Astrocyte (in vitro differentiated cells and primary cell): ENCODE data around the gene FAM53B. TPM values are rescaled to one million over a fixed set of nuclear protein-coding genes. Genes with fewer than 3 reads are reported as not detected.
"Not testable (repeated sequence)": the region's sequence is repeated elsewhere in the genome, so short reads cannot be mapped to it uniquely, and the experiment has no call there.

ENCODE experiments used
- DNase-seq: peaks from one replicate; pipeline ENCODE4 v3.0.0-alpha.2; 2010; ENCODE audit warnings: low read depth
- FAIRE-seq: peaks from 2 replicates; lab custom pipeline; 2011; peaks lifted over from hg19 to GRCh38; lab: Jason Lieb, UNC
- H2AFZ ChIP-seq: 2 replicates; pipeline ENCODE4 v1.6.0; 2012; ENCODE audit warnings: low read depth, low read length, inconsistent platforms
- H3K27ac ChIP-seq: 2 replicates; pipeline ENCODE4 v1.5.1; 2011; ENCODE audit warnings: low read depth, low read length, inconsistent platforms
- H3K27me3 ChIP-seq: 2 replicates; pipeline ENCODE4 v1.6.0; 2011; ENCODE audit warnings: low read length, inconsistent platforms; ENCODE audit not compliant: insufficient read depth
- H3K36me3 ChIP-seq: 2 replicates; pipeline ENCODE4 v1.5.1; 2011; ENCODE audit warnings: low read length, inconsistent platforms; ENCODE audit not compliant: insufficient read depth
- H3K4me1 ChIP-seq: 2 replicates; pipeline ENCODE4 v1.5.1; 2011; ENCODE audit warnings: low read length, inconsistent platforms; ENCODE audit not compliant: insufficient read depth
- H3K4me2 ChIP-seq: 2 replicates; pipeline ENCODE4 v1.6.0; 2012; ENCODE audit warnings: low read length, inconsistent platforms
- H3K4me3 ChIP-seq: 2 replicates; pipeline ENCODE4 v1.5.1; 2011; ENCODE audit warnings: low read depth, mild to moderate bottlenecking, low read length, inconsistent platforms; ENCODE audit not compliant: insufficient read depth
- H3K79me2 ChIP-seq: 2 replicates; pipeline ENCODE4 v1.6.0; 2012; ENCODE audit warnings: mild to moderate bottlenecking, low read length, inconsistent platforms; ENCODE audit not compliant: insufficient read depth
- H3K9ac ChIP-seq: 2 replicates; pipeline ENCODE4 v1.6.0; 2012; ENCODE audit warnings: mild to moderate bottlenecking, low read length, inconsistent platforms
- H3K9me3 ChIP-seq: 2 replicates; pipeline ENCODE4 v1.5.1; 2012; ENCODE audit warnings: low read depth, mild to moderate bottlenecking, low read length, inconsistent platforms; ENCODE audit not compliant: insufficient read depth
- H4K20me1 ChIP-seq: 2 replicates; pipeline ENCODE4 v1.6.0; 2012; ENCODE audit warnings: low read length, inconsistent platforms; ENCODE audit not compliant: insufficient read depth
- H3K27ac Mint-ChIP-seq: one replicate; pipeline ENCODE4 v1.8.0; 2021; ENCODE audit warnings: mild to moderate bottlenecking, mixed read lengths; ENCODE audit not compliant: unreplicated experiment
- H3K27me3 Mint-ChIP-seq: one replicate; pipeline ENCODE4 v1.8.0; 2021; ENCODE audit warnings: low read depth, mixed read lengths; ENCODE audit not compliant: unreplicated experiment
- H3K36me3 Mint-ChIP-seq: one replicate; pipeline ENCODE4 v1.8.0; 2021; ENCODE audit warnings: low read depth, mixed read lengths; ENCODE audit not compliant: unreplicated experiment
- H3K4me1 Mint-ChIP-seq: one replicate; pipeline ENCODE4 v1.8.0; 2021; ENCODE audit warnings: low read depth, mixed read lengths; ENCODE audit not compliant: unreplicated experiment
- H3K4me3 Mint-ChIP-seq: one replicate; pipeline ENCODE4 v1.8.0; 2021; ENCODE audit warnings: mild to moderate bottlenecking, moderate library complexity, mixed read lengths; ENCODE audit not compliant: unreplicated experiment
- H3K9me3 Mint-ChIP-seq: one replicate; pipeline ENCODE4 v1.8.0; 2021; ENCODE audit warnings: mild to moderate bottlenecking, mixed read lengths; ENCODE audit not compliant: unreplicated experiment
- EZH2 ChIP-seq: IDR thresholded peaks from 2 replicates; pipeline ENCODE4 v1.6.1; 2012; ENCODE audit warnings: mild to moderate bottlenecking, low read length, inconsistent platforms; ENCODE audit not compliant: insufficient read depth
- total RNA-seq: library from RNA; stranded (reverse); gene quantifications from 2 replicates; pipeline ENCODE4 v1.2.1, GENCODE V29; 2021
- TF ChIP-seq, protein P1 (sequence below): IDR thresholded peaks from 2 replicates; pipeline ENCODE4 v1.5.1; 2011; ENCODE audit warnings: low read depth, mild to moderate bottlenecking, inconsistent platforms, low read length, moderate library complexity; ENCODE audit not compliant: insufficient read depth

FAM53B gene
- total RNA-seq, 1 donor from 2014 or later = 12.9 TPM

DNA sequence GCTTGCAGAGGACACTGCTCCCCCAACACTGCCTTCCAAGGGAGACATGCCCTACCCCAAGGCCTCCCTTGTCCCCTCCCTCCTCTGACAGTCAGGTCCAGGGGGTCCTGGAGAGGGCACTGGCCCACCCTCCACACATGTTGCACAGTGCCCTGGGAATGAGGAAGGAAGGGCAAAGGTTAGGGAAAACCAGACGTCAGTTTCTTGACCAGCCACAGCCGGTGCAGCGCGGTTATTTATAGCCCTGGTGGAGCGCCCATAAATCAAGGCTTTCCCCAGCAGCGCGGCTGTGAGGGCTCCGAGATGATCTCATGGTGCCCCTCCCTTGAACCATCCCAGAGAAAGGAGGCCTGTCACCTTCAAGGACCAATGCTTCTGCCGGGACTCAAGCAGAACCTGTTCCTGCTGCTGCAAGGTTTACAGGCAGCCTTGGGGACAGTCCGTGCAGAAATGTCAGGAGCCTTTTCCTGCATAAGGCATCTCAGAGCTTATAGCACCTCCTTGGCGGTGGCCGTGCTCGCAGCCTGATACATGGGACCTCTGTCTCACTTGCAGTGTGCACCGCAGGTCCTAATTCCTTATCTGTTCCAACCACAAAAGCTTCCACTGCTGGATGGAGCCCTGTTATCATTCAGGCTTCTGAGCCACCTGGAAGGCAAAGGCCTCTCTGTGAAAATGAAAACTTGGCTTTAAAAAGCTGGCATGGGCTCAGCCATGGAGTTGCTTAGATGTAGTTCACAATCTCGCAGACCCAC, 155.3 kb downstream of the FAM53B start:
- FAIRE-seq = no peak

DNA sequence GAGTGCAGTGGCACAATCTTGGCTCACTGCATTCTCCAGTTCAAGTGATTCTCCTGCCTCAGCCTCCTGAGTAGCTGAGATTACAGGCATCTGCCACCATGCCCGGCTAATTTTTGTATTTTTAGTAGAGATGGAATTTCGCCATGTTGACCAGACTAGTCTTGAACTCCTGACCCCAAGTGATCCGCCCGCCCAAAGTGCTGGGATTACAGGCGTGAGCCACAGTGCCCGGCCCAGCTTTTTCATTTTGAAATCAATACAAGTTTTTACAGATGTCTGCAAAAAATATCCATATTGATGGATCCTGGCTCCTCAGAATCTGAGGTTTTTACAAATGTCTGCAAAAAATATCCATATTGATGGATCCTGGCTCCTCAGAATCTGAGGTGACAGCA, 155.8 kb downstream of the FAM53B start:
- H3K4me2 ChIP-seq, H4K20me1 ChIP-seq, H3K4me1 ChIP-seq, H3K9me3 Mint-ChIP-seq, H3K79me2 ChIP-seq, H3K4me3 Mint-ChIP-seq, H2AFZ ChIP-seq, H3K4me3 ChIP-seq, H3K36me3 Mint-ChIP-seq, H3K27me3 ChIP-seq, H3K36me3 ChIP-seq, H3K4me1 Mint-ChIP-seq, H3K9ac ChIP-seq, FAIRE-seq, DNase-seq, H3K27ac Mint-ChIP-seq, H3K27ac ChIP-seq: not testable (repeated sequence)
- H3K9me3 ChIP-seq = peaks cover 11% of the 10 kb centered on the region
- peaks cover 11% of the 10 kb centered on the region for H3K27me3 Mint-ChIP-seq

More for the DNA sequence above, 155.3 kb downstream of the FAM53B start:
- no peak overlapping the region for H3K9ac ChIP-seq
- peaks cover 11% of the 10 kb centered on the region for H3K27me3 Mint-ChIP-seq
- peaks cover 3% of the 10 kb centered on the region for H3K4me1 ChIP-seq
- no peaks in the 10 kb centered on the region for H4K20me1 ChIP-seq
- H3K9me3 Mint-ChIP-seq = peaks cover 4% of the 10 kb centered on the region
- no peak overlapping the region for H3K4me3 ChIP-seq
- no peak overlapping the region for H3K27ac ChIP-seq
- peak overlapping the region; percentile 66 for H3K4me2 ChIP-seq
- H3K36me3 ChIP-seq = no peaks in the 10 kb centered on the region
- H3K79me2 ChIP-seq = no peaks in the 10 kb centered on the region
- no peak for TF ChIP-seq EZH2
- TF ChIP-seq, protein P1, sequence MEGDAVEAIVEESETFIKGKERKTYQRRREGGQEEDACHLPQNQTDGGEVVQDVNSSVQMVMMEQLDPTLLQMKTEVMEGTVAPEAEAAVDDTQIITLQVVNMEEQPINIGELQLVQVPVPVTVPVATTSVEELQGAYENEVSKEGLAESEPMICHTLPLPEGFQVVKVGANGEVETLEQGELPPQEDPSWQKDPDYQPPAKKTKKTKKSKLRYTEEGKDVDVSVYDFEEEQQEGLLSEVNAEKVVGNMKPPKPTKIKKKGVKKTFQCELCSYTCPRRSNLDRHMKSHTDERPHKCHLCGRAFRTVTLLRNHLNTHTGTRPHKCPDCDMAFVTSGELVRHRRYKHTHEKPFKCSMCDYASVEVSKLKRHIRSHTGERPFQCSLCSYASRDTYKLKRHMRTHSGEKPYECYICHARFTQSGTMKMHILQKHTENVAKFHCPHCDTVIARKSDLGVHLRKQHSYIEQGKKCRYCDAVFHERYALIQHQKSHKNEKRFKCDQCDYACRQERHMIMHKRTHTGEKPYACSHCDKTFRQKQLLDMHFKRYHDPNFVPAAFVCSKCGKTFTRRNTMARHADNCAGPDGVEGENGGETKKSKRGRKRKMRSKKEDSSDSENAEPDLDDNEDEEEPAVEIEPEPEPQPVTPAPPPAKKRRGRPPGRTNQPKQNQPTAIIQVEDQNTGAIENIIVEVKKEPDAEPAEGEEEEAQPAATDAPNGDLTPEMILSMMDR = no peak
- peaks cover 3% of the 10 kb centered on the region for H3K27me3 ChIP-seq
- peak overlapping the region; percentile 36 for H2AFZ ChIP-seq
- no peak overlapping the region for H3K27ac Mint-ChIP-seq
- H3K9me3 ChIP-seq = peaks cover 11% of the 10 kb centered on the region
- H3K36me3 Mint-ChIP-seq = peaks cover 6% of the 10 kb centered on the region
- no peak overlapping the region for H3K4me3 Mint-ChIP-seq
- DNase-seq = peak; percentile 35
- peaks cover 3% of the 10 kb centered on the region for H3K4me1 Mint-ChIP-seq

DNA sequence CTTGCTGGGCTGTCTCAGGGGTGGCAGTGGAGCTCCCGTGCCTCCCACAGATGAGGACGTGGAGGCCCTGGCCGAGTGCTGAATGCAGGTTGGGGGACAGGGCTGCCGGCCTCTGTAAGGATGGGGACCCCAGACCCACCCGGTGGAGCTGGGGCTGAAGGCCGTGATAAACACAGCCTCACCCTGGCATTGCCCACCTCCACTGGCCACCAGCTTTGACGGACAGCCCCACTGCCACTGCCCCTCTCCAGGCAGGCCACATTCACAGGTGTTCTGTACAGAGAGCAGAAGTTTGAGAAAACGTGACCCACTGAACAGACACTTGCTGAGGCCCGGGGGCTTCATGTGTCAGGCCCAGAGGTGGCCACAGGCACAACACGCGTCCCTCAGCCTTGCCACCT, 156.4 kb downstream of the FAM53B start:
- H2AFZ ChIP-seq = no peak overlapping the region
- H3K27me3 ChIP-seq = peaks cover 3% of the 10 kb centered on the region
- no peak overlapping the region for H3K4me3 ChIP-seq
- H3K36me3 ChIP-seq = no peaks in the 10 kb centered on the region
- H3K79me2 ChIP-seq = no peaks in the 10 kb centered on the region
- H3K4me2 ChIP-seq = no peak overlapping the region
- peaks cover 3% of the 10 kb centered on the region for H3K4me1 ChIP-seq
- peaks cover 9% of the 10 kb centered on the region for H3K27me3 Mint-ChIP-seq
- no peak overlapping the region for H3K4me3 Mint-ChIP-seq
- H3K4me1 Mint-ChIP-seq = peaks cover 3% of the 10 kb centered on the region
- TF ChIP-seq, protein P1 = no peak
- peaks cover 11% of the 10 kb centered on the region for H3K9me3 ChIP-seq
- no peak overlapping the region for H3K27ac Mint-ChIP-seq
- H4K20me1 ChIP-seq = no peaks in the 10 kb centered on the region
- H3K9me3 Mint-ChIP-seq = peaks cover 4% of the 10 kb centered on the region
- H3K27ac ChIP-seq = no peak overlapping the region
- no peak overlapping the region for H3K9ac ChIP-seq
- DNase-seq (no peak), FAIRE-seq (no peak)
- peaks cover 6% of the 10 kb centered on the region for H3K36me3 Mint-ChIP-seq
